Type B pancreatic cell (in vitro differentiated cells): ENCODE measurements around the gene POLR3GL. TPM values are rescaled to one million over a fixed set of nuclear protein-coding genes. Genes with fewer than 3 reads are reported as not detected.

ENCODE experiments used
- DNase-seq: peaks from one replicate; pipeline ENCODE4 v3.0.0; 2021; ENCODE audit warnings: mixed read lengths; ENCODE audit not compliant: unreplicated experiment; ENCODE audit errors: extremely low spot score
- H3K27ac Mint-ChIP-seq: 2 replicates; pipeline ENCODE4 v1.8.0; 2021; ENCODE audit warnings: mild to moderate bottlenecking, mixed read lengths
- H3K27me3 Mint-ChIP-seq: 2 replicates; pipeline ENCODE4 v1.8.0; 2021; ENCODE audit warnings: mixed read lengths
- H3K36me3 Mint-ChIP-seq: 2 replicates; pipeline ENCODE4 v1.8.0; 2021; ENCODE audit warnings: mixed read lengths
- H3K4me1 Mint-ChIP-seq: one replicate; pipeline ENCODE4 v1.8.0; 2021; ENCODE audit warnings: mixed read lengths; ENCODE audit not compliant: unreplicated experiment
- H3K4me3 Mint-ChIP-seq: 2 replicates; pipeline ENCODE4 v1.8.0; 2021; ENCODE audit warnings: mild to moderate bottlenecking, mixed read lengths
- H3K9me3 Mint-ChIP-seq: 2 replicates; pipeline ENCODE4 v1.8.0; 2021; ENCODE audit warnings: mixed read lengths
- total RNA-seq: library from RNA; stranded (reverse); gene quantifications from 2 replicates; pipeline ENCODE4 v1.2.1, GENCODE V29; 2021; ENCODE audit warnings: low replicate concordance
- TF ChIP-seq, protein P1 (sequence below): fragments of 200-600 bp; sonication (generic); conservative IDR thresholded peaks from 2 replicates; pipeline ENCODE4 v1.5.0; 2021; ENCODE audit warnings: antibody characterized with exemption, mild to moderate bottlenecking

Gene POLR3GL
- total RNA-seq, 1 donor from 2014 or later = 14.1 TPM

DNA sequence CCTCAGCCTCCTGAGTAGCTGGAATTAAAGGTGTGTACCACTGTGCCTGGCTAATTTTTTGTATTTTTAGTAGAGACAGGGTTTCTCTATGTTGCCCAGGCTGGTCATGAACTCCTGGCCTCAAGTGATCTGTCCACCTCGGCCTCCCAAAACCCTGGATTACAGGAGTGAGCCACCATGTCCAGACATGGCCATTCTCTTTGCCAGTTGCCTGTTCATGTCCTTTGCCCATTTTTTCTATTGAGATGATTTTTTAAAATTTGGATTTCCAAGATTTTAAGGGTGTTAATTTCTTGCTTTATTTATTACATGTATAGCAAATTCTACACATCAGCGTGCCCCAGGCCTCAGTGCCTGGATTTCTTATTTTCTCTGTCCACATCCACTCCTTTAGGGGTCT, 2.8 kb downstream of the POLR3GL start:
- no peak for DNase-seq
- TF ChIP-seq, protein P1, sequence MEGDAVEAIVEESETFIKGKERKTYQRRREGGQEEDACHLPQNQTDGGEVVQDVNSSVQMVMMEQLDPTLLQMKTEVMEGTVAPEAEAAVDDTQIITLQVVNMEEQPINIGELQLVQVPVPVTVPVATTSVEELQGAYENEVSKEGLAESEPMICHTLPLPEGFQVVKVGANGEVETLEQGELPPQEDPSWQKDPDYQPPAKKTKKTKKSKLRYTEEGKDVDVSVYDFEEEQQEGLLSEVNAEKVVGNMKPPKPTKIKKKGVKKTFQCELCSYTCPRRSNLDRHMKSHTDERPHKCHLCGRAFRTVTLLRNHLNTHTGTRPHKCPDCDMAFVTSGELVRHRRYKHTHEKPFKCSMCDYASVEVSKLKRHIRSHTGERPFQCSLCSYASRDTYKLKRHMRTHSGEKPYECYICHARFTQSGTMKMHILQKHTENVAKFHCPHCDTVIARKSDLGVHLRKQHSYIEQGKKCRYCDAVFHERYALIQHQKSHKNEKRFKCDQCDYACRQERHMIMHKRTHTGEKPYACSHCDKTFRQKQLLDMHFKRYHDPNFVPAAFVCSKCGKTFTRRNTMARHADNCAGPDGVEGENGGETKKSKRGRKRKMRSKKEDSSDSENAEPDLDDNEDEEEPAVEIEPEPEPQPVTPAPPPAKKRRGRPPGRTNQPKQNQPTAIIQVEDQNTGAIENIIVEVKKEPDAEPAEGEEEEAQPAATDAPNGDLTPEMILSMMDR = no peak
- Mint-ChIP-seq H3K4me3 (no peak overlapping the region), H3K9me3 (no peaks in the 10 kb centered on the region), H3K27me3 (peaks cover 17% of the 10 kb centered on the region), H3K4me1 (peaks cover 17% of the 10 kb centered on the region), H3K27ac (no peak overlapping the region), H3K36me3 (no peaks in the 10 kb centered on the region)

DNA sequence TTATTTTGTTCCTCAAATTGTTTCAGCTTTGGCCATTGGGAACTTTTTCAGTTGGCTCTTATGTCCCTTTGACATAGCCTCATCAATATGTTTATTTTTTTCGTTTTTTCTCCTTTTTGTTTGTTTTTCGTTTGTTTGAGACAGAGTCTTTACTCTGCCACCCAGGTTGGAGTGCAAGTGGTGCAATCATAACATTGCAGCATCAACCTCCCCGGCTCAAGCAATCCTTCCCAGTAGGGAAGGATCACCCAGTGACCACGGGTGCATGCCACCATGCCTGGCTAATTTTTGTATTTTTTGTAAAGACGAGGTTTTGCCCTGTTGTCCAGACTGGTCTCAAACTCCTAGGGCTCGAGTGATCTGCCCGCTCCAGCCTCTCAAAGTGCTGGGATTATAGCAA, 8.1 kb downstream of the POLR3GL start:
- Mint-ChIP-seq H3K4me3 (no peak overlapping the region), H3K36me3 (no peaks in the 10 kb centered on the region), H3K27me3 (no peaks in the 10 kb centered on the region), H3K9me3 (no peaks in the 10 kb centered on the region), H3K27ac (no peak overlapping the region), H3K4me1 (no peaks in the 10 kb centered on the region)
- DNase-seq = no peak
- TF ChIP-seq, protein P1 = no peak

DNA sequence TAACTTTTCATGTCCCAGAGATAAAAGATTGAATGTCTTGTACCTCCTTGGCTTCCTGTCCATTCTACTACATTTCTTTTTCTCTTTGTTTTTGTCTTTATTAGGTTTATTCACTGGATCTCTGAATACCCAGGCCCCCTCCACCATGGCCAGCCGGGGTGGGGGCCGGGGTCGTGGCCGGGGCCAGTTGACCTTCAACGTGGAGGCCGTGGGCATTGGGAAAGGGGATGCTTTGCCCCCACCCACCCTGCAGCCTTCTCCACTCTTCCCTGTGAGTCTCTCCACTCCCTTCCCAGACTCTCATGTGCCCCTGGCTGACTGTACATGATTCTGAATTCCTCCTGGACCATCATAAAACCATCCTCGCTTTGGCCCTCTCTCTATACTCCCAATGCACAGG, 10.2 kb downstream of the POLR3GL start:
- no peaks in the 10 kb centered on the region for H3K4me1 Mint-ChIP-seq
- DNase-seq = no peak
- H3K27me3 Mint-ChIP-seq = no peaks in the 10 kb centered on the region
- H3K4me3 Mint-ChIP-seq = no peak overlapping the region
- no peak overlapping the region for H3K27ac Mint-ChIP-seq
- H3K36me3 Mint-ChIP-seq = no peaks in the 10 kb centered on the region
- TF ChIP-seq, protein P1 = no peak
- no peaks in the 10 kb centered on the region for H3K9me3 Mint-ChIP-seq

DNA sequence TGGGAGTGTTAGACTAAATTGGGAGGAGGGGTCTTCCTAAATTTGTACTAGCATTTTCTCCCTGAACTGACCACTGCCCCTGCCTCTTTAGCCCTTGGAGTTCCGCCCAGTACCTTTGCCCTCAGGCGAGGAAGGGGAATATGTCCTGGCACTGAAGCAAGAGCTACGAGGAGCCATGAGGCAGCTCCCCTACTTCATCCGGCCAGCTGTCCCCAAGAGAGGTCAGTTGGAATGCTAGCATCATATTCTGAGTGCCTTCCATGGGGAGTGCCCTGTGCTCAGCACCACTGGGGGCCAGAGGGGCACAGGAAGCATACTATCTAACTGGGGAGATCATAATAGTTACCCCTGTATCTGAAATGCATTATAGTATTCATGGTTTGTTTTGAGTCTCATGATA, 10.7 kb downstream of the POLR3GL start:
- DNase-seq = no peak
- TF ChIP-seq, protein P1 = no peak
- Mint-ChIP-seq H3K4me3 (no peak overlapping the region), H3K36me3 (no peaks in the 10 kb centered on the region), H3K27me3 (no peaks in the 10 kb centered on the region), H3K9me3 (no peaks in the 10 kb centered on the region), H3K4me1 (no peaks in the 10 kb centered on the region), H3K27ac (no peak overlapping the region)

DNA sequence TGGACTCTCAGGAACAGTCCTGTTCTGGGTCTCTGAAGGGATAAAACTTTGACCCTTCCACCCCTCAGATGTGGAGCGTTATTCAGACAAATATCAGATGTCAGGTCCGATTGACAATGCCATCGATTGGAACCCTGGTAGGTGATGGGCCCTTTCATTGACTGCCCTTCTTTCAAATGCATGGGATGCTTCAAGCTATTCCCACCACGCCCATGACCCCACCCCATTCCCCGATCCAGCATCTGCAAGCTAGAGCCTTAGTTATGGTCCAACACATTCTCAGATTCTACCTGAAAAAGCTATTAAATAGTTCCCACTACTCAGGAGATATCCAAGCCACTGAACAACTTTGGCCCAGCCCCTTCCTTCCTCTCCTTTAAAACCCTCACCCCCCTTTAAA, 12.5 kb downstream of the POLR3GL start:
- no peak for DNase-seq
- H3K9me3 Mint-ChIP-seq = no peaks in the 10 kb centered on the region

More for the DNA sequence above, 12.5 kb downstream of the POLR3GL start:
- H3K27me3 Mint-ChIP-seq = no peaks in the 10 kb centered on the region
- no peaks in the 10 kb centered on the region for H3K36me3 Mint-ChIP-seq
- peaks cover 2% of the 10 kb centered on the region for H3K4me1 Mint-ChIP-seq
- TF ChIP-seq, protein P1 = no peak
- peak overlapping the region; percentile 37 for H3K27ac Mint-ChIP-seq
- no peak overlapping the region for H3K4me3 Mint-ChIP-seq
